Adrenal gland (tissue), 12 donors: ENCODE data around the gene GALNT16. TPM values are rescaled to one million over a fixed set of nuclear protein-coding genes. Genes with fewer than 3 reads are reported as not detected.
A peak's percentile ranks its signal among the peaks of the same experiment; 100 is the strongest.
"Not testable (repeated sequence)": the region's sequence is repeated elsewhere in the genome, so short reads cannot be mapped to it uniquely, and the experiment has no call there.

Experiments
- DNase-seq, 7 donors: peaks; one replicate each; pipeline ENCODE4 v3.0.0-alpha.2; 2019 to 2020
- H3K27ac ChIP-seq, 5 donors: fragments of 200-600 bp; sonication (generic) in 4 of 5; 1 replicate in 3 of 5; 2 replicates in 2 of 5; pipeline versions ENCODE4 v1.5.1 to v1.8.0; 2016 to 2020; ENCODE audit warnings: mild to moderate bottlenecking in 1 of 5
- H3K27me3 ChIP-seq: fragments of 200-600 bp; 2 replicates; pipeline ENCODE4 v1.8.0; 2021
- H3K36me3 ChIP-seq, 2 donors: fragments of 200-600 bp; replicated peaks in 1 of 2; 1 replicate in 1 of 2; 2 replicates in 1 of 2; pipeline versions ENCODE4 v1.5.1 to v1.8.0; 2018 to 2022
- H3K4me1 ChIP-seq, 2 donors: fragments of 200-600 bp; replicated peaks in 1 of 2; 1 replicate in 1 of 2; 2 replicates in 1 of 2; pipeline versions ENCODE4 v1.5.1 to v1.8.0; 2018 to 2021
- H3K4me3 ChIP-seq, 4 donors: fragments of 200-600 bp; sonication (generic) in 3 of 4; one replicate each; pipeline ENCODE4 v1.5.1; 2016 to 2018
- H3K9me3 ChIP-seq, 3 donors: fragments of 200-600 bp; sonication (generic) in 1 of 3; replicated peaks in 1 of 3; 1 replicate in 2 of 3; 2 replicates in 1 of 3; pipeline versions ENCODE4 v1.5.1 to v1.8.0; 2016 to 2021
- POLR2A ChIP-seq, 2 donors: fragments of 450-650 bp; IDR thresholded peaks; one replicate each; pipeline ENCODE4 v1.6.1; 2017; ENCODE audit warnings: antibody characterized with exemption in 2 of 2, mild to moderate bottlenecking in 2 of 2, moderate library complexity in 1 of 2
- WGBS, 4 donors: extraction: QIAGEN DNeasy Blood & Tissue Kit in 2 of 4; methylation state at CpG; one replicate each; pipeline versions ENCODE4 v1.1.5 to v1.1.7; 2013 to 2017; 5-methylcytosine and 5-hydroxymethylcytosine counted together
- intact Hi-C, 2 donors: fragments of 100-400 bp; cut with DNase I; formaldehyde crosslinking; loops; one replicate each; pipeline versions ENCODE4 v1.14.1 to v1.15.0; 2022 to 2023
- polyA plus RNA-seq, 3 donors: library from polyadenylated mRNA; stranded (reverse); fragments of 200-250 nt in 2 of 3; fragments of 350-450 nt in 1 of 3; fragmentation: Illumina TruSeq in 1 of 3; extraction: RNeasy Lipid Tissue Mini Kit (QIAGEN cat#74804) in 1 of 3; gene quantifications; one replicate each; pipeline ENCODE4 v1.2.3, GENCODE V29; 2013 to 2014
- total RNA-seq, 9 donors: library from RNA; depleted of rRNA in 4 of 9; stranded (reverse); fragments of >200 nt in 4 of 9; fragments of 120-200 nt in 1 of 9; fragmentation: NEBNext Ultra II Directional in 1 of 9; extraction: Animal tissue kit (Norgen Biotek cat#: 25700) in 1 of 9; gene quantifications; one replicate each; pipeline versions ENCODE4 v1.1.0 to v1.2.4, GENCODE V29; 2013 to 2023
- TF ChIP-seq, protein P1 (sequence below), 6 experiments: fragments of 450-650 bp in 4 of 6; fragments of 200-600 bp in 2 of 6; sonication (generic) in 1 of 6; IDR thresholded peaks; 1 replicate in 5 of 6; 2 replicates in 1 of 6; pipeline versions ENCODE4 v1.5.1 to v1.8.0; 2016 to 2021; ENCODE audit warnings: antibody characterized with exemption in 6 of 6, mild to moderate bottlenecking in 2 of 6, moderate library complexity in 1 of 6
- donor health status: healthy with polysubstance abuse.
- donor health status: Bipolar disorder and iron deficiency.
- donor health status: DM: yes; HTN: yes; CAD: no.
- donor health status: DM: no; HTN: no; CAD: no.
- donor health status: DM: no; HTN: no; CAD: no.
- donor health status: DM: yes; HTN: yes; CAD: no.

Gene GALNT16
- total and polyA plus RNA-seq, 12 donors: 7.4 to 38.1 (median 15.9) TPM

DNA sequence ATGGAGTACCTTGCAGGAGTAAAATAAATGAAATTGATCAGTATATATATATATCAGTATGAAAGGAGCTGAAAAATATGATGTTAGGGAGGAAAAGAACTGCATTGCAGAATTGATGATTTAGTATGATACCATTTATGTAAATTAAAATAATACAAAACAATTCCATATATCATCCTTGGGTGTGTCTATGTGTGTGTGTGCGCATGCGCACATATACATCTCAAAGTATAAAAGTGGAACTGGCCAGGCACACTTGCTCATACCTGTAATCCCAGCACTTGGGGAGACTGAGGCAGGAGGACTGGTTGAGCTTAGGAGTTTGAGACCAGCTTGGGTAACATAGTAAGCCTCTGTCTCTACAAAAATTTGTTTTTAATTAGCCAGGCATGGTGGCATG, 15.4 kb downstream of the GALNT16 start:
- Histone ChIP-seq H3K4me1 (no peaks in the 10 kb centered on the region), H3K9me3 (no peaks in the 10 kb centered on the region), H3K27ac (no peak overlapping the region), H3K27me3 (no peaks in the 10 kb centered on the region), H3K36me3 (no peaks in the 10 kb centered on the region), H3K4me3 (no peak overlapping the region)
- WGBS, 4 donors: 95 to 99% (median 97%) methylated on average over 2 of the region's 2 CpGs
- intact Hi-C loops: no loop called here
- no peak for TF ChIP-seq POLR2A (IDR thresholded peaks at IDR 0.05)
- TF ChIP-seq, protein P1, sequence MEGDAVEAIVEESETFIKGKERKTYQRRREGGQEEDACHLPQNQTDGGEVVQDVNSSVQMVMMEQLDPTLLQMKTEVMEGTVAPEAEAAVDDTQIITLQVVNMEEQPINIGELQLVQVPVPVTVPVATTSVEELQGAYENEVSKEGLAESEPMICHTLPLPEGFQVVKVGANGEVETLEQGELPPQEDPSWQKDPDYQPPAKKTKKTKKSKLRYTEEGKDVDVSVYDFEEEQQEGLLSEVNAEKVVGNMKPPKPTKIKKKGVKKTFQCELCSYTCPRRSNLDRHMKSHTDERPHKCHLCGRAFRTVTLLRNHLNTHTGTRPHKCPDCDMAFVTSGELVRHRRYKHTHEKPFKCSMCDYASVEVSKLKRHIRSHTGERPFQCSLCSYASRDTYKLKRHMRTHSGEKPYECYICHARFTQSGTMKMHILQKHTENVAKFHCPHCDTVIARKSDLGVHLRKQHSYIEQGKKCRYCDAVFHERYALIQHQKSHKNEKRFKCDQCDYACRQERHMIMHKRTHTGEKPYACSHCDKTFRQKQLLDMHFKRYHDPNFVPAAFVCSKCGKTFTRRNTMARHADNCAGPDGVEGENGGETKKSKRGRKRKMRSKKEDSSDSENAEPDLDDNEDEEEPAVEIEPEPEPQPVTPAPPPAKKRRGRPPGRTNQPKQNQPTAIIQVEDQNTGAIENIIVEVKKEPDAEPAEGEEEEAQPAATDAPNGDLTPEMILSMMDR (IDR thresholded peaks at IDR 0.05): no peak
- no peak for DNase-seq

DNA sequence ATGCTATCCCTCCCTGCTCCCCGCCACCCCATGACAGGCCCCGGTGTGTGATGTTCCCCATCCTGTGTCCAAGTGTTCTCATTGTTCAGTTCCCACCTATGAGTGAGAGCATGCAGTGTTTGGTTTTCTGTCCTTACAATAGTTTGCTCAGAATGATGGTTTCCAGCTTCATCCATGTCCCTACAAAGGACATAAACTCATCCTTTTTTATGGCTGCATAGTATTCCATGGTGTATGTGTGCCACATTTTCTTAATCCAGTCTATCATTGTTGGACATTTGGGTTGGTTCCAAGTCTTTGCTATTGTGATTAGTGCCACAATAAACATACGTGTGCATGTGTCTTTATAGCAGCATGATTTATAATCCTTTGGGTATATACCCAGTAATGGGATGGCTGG, 17.4 kb downstream of the GALNT16 start:
- WGBS, 4 donors: 97 to 100% (median 100%) methylated on average over 2 to 3 of the region's 3 CpGs
- intact Hi-C loops: not testable (repeated sequence)

GRCh38 chr14:69280746-69281291, 20.9 kb downstream of the GALNT16 start:
- no peaks in the 10 kb centered on the region for H3K4me1 ChIP-seq
- TF ChIP-seq, protein P1 (IDR thresholded peaks at IDR 0.05): no peak
- no peak for TF ChIP-seq POLR2A (IDR thresholded peaks at IDR 0.05)
- WGBS, 4 donors: 92 to 93% (median 92%) methylated on average over 7 to 9 of the region's 9 CpGs
- no peaks in the 10 kb centered on the region for H3K9me3 ChIP-seq
- no peak for DNase-seq
- H3K36me3 ChIP-seq: no peaks in the 10 kb centered on the region
- H3K4me3 ChIP-seq: no peak overlapping the region
- no peaks in the 10 kb centered on the region for H3K27me3 ChIP-seq
- intact Hi-C loops: no loop called here
- no peak overlapping the region for H3K27ac ChIP-seq

More for the DNA sequence above, 17.4 kb downstream of the GALNT16 start:
- not testable (repeated sequence) for H3K27me3 ChIP-seq, H3K27ac ChIP-seq, H3K4me1 ChIP-seq, DNase-seq, H3K36me3 ChIP-seq, H3K4me3 ChIP-seq, H3K9me3 ChIP-seq

- DNase-seq: peak in 2 of 7 donors; percentile 21 to 62
- intact Hi-C loops: no loop called here
- H3K27me3 ChIP-seq: no peaks in the 10 kb centered on the region
These were observed 21.7 kb downstream of the GALNT16 start for GRCh38 chr14:69281450-69282169.

More at GRCh38 chr14:69281450-69282169, 21.7 kb downstream of the GALNT16 start:
- no peaks in the 10 kb centered on the region for H3K9me3 ChIP-seq
- 80 to 83% (median 81%) methylated on average over 7 to 10 of the region's 10 CpGs for WGBS, 4 donors
- H3K36me3 ChIP-seq: no peaks in the 10 kb centered on the region
- no peak overlapping the region for H3K27ac ChIP-seq
- H3K4me1 ChIP-seq: no peaks in the 10 kb centered on the region
- no peak for TF ChIP-seq POLR2A (IDR thresholded peaks at IDR 0.05)
- TF ChIP-seq, protein P1 (IDR thresholded peaks at IDR 0.05): no peak
- H3K4me3 ChIP-seq: no peak overlapping the region
